Measurements from ENCODE around the gene PRKG1.

- TF ChIP-seq CTCF (IDR thresholded peaks at IDR 0.05) (no peak), POLR2A (IDR thresholded peaks at IDR 0.05) (no peak)
Observed at GRCh38 chr10:51433949-51434475, 359.7 kb downstream of the PRKG1 start.
